ENCODE data around the gene SMIM20.

GRCh38 chr4:25890571-25891485 lies 23.2 kb upstream of the SMIM20 start:
- TF ChIP-seq POLR2A (IDR thresholded peaks at IDR 0.05) = no peak
- TF ChIP-seq CTCF (IDR thresholded peaks at IDR 0.05) = no peak

Measured in adrenal gland (tissue), 5 donors.